Stimulated activated CD8-positive, alpha-beta memory T cell treated with anti-CD3 and anti-CD28 coated beads, Interleukin-4, amount 100 ng/mL, for 24 hours (primary cell): ENCODE measurements around the gene SH3GL3.

ENCODE experiments used
- DNase-seq: peaks from one replicate; pipeline ENCODE4 v3.0.0-alpha.2; 2020; ENCODE audit warnings: low read depth

SH3GL3 gene

DNA sequence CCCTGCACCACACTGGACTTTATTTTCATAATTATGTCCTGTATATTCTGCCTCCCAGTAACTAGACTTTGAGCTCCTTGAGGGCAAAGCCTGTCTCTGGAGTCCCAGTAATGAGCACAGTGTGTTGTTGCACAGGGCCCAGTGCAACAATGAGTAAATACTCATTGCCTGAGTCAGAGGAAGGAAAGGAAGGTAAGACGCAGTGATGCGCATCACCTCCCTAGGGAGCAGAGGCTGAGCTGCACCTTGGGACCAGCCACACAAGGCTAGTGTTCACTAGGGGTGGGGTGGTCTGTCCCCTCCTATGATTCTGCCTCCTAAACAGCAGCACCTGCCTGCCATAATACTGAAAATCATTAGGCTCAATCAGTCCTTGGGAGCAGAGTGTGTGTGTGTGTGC, 120.2 kb downstream of the SH3GL3 start:
- no peak for DNase-seq

GRCh38 chr15:83569341-83569740, 122.2 kb downstream of the SH3GL3 start:
- no peak for DNase-seq

GRCh38 chr15:83570756-83571155, 123.6 kb downstream of the SH3GL3 start:
- DNase-seq: no peak

DNA sequence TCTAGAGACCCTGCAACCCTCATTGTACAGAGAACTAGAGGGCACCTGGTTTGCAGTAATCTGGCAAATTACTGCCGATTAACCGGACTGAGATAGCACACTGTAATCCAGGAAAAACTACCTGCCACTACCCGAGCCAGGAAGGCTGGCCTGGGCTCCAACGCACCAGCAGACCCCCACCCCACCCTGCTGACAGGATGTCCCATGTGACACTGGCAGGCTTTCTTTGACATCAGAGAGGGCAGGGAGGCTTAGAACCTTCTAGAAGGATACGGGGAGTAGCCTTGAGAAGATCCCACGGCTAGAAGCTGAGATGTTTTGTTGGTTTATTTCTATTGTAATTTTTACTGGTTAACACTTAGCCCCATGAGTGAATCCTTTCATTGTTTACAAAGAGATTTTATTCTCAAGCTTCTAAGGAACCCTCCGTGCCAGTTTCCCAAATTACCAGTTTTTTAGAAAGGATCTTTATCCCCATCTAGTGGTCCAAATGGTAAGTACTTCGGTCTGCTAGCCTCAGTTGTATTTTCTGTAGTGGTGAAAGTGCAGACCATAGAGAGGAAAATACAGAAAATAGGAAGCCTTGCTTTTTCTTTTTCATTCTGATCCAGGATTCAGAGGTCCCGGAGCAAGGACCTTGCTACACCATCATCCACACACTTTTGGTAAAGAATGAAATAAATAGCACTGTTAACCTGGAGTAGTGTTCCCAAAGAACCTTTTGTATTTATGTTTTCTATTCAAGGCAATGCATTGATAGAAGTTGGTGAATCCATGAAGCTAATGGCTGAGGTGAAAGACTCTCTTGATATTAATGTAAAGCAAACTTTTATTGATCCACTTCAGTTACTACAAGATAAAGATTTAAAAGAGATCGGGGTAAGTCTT, 124.9 kb downstream of the SH3GL3 start:
- no peak for DNase-seq

DNA sequence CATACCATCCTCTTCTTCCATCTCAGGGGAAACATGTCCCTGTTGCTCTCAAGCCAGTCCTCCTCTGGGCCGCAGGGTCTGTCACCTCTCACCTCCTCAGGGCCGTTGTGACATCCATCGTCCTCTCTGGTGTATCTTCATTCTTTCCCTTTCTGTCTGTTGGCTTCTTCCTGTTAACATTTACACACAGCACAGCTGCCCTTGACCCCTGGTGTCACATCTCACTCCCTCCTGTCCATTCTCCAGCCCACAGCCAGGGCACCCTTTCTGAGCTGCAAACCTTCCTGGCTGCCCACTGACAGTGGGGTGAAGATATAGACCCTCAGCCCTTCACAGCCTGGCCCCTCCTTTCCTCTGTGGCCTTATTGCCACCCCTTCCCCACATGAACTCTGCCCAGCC, 127.2 kb downstream of the SH3GL3 start:
- DNase-seq: no peak

DNA sequence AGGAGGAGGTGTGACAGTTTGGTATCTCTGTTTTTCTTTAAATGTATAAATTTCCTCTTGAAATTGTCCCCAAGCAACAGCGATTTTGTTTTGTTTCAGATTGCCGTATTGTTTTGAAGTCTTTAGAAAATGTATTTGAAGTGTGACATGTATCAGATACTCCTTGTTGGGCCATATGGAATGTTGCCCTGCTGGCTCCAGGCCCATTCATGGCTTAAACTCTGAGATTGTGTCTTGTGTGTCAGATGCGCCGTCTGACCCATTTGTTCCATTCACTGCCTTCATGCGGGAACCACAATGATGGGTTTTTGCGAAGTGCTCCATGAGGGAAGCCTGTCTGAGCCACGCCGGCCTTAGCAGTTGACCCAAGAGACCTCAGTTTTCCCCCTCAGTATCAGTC, 131.6 kb downstream of the SH3GL3 start:
- no peak for DNase-seq

DNA sequence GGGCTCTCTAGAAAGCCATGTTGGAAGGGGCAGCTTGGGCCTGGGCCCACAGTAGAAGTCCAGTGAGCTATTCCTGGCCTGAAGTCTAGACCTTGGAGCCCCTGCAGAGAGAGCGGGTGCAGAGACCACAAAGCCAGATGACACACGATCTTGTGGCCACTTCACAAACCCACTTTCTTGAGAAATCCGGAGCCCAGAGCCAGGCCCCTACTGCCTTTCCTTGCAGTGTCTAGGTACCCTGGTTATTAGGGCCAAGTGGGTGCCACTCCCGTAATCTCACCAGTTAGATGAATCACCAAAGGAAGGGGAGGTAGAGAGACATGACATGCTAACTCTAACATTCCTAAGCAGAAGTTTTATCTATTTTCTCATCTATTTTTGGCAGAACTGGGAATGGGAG, 134.2 kb downstream of the SH3GL3 start:
- DNase-seq: no peak

GRCh38 chr15:83582381-83582780, 135.2 kb downstream of the SH3GL3 start:
- DNase-seq: no peak

DNA sequence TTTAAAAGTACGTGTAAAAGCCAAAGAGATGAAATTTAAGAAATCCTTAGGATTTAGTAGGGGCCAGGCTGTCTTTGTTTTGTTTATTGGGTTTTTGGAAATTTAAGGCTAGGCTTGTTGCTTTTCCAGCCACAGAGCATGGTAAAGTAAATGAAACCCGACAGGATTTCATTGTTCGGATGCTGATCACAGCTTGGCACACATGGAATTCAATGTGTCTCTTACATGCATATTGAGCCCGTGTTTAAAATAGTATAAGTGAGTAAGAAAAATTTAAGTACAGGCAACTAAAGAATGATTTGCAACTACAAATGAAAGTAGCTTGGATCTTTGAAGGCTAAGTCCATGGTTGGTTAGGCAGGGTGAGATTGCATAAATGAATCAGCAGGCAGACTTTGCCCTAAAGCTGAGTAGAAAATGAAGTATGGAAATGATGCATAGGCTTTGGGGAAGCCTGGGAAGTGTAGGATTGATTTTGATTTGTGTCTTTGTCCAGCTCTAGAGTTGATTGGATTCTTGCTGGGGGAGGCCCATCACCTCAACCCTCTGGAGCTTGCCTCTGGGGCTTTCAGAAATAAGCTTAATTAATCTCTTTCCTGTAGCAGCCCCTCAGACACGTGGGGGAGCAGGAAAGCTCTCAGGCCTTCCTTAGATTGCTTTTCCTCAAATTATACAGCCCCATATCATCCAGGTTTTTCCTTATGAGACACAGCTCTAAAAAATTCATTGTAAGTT, 138.6 kb downstream of the SH3GL3 start:
- no peak for DNase-seq

DNA sequence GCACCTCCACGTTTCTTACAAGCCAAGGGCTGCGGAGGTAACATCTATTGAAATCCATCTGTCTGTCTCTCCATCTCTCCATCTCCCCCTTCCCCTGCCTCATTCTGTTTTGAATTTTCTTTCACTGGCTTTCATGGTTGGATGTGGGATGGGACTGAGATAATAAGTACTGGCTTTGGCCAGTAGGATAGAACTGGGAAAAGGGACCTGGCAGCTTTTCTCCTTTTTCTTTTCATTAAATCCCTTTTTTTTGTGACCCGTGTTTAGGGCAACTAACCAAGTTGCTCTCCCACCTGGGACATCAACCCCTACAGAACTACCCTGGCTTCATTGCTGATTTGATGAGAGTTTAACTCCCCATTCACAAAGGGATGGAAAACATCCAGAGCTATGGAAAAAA, 139.9 kb downstream of the SH3GL3 start:
- no peak for DNase-seq

DNA sequence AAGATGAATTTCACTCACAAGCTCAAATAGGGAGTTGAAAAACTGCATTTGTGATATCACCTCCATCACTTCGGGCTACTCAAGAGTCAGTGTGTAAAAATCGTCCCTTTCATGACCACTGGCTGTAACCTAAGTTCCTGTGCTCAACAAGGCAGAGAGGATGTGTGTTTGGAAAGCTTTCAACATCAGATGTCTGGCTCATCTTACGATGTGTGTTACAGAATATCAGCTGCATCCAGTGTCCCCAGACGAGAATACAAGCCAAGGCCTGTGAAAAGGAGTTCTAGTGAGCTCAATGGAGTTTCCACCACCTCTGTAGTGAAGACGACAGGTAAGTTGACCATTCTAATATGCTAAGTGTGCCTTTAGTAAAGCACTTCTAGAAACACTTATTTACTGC, 141.3 kb downstream of the SH3GL3 start:
- DNase-seq: no peak

DNA sequence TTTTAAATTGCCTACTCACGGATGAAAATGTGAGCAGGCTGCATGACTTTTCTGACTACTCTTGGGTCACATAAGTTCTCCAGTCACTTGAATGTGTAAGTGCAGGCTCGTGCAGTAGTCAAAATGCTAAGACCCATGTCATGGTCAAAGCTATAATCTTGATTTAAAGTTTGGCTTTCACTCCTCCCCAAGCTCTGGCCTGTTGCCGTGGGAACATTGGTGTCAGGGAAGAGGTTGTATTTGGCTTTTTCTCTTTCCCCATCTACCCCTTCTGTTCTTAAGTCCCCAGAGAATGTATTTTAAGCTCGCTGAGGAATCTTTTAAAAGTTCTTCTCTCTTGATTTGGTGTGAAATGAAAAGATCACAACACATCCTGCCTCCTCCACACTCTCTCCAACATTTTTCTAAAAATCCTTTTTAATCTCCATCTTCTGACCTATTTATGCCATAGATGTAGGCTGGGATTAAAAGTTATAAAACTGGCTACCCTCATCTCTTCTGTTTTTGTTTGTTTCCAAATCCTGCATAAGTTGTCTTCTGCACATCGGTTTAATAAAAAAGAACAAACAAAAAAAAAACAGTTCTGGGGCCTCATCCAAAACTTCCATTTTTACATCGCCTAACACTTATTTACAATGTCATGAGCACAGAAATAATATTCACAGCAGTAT, 145.4 kb downstream of the SH3GL3 start:
- DNase-seq: no peak

DNA sequence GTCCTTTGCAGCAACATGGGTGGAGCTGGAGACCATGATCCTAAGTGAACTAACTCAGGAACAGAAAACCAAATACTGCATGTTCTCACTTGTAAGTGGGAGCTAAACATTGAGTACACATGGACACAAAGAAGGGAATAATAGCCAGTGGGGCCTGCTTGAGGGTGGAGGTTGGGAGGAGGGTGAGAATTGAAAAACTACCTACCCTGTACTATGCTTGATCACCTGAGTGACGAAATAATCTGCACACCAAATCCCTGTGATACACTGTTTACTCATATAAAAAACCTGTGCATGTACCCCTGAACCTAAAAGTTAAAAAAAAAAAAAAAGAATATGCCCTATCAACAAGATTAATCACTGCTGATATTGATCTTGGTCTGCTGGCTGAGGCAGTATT, 148.1 kb downstream of the SH3GL3 start:
- no peak for DNase-seq

GRCh38 chr15:83598031-83598430, 150.9 kb downstream of the SH3GL3 start:
- no peak for DNase-seq

- DNase-seq: no peak
Measured at GRCh38 chr15:83602021-83602420, 154.9 kb downstream of the SH3GL3 start.

GRCh38 chr15:83604549-83604948, 157.4 kb downstream of the SH3GL3 start:
- DNase-seq: no peak

DNA sequence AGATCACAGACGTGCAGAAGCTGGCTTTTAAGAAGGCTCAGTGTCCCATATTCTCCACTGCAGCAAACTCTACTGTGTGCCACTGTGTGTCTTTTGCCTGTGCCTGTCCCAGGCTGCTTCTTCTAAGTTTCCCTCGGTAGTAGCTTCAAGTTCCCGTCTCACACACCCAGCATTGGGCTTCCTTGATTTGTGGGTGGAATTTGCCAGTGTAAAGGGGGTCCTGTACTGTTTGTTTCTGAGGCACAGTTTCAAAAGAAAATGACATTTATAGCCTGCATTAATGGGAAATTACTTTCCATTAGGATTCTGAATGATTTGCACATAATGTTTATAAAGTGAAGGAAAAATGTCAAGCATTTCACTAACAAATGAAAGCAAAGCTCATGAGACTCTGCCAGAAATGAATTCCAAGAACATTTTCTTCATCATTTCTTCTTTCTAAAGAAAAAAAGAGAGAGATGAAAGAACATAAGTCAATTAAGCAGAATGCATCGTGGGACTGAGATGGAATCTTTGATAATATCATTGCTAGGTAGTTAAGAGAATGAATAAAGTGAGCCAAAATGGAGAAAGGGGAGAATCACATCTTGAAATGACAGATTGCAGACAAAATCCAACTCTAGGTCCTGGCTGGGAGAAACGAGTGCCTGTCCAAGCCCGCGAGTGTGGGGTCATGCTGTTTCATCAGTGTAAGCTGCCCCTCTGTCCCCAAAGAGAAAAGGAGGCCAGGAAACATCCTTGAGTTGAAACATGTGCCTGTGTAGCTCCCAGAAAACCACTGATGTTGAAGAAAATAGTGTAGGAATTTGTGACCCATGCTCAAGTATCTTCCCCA, 158.2 kb downstream of the SH3GL3 start:
- DNase-seq: no peak

GRCh38 chr15:83610132-83610531, 163.0 kb downstream of the SH3GL3 start:
- no peak for DNase-seq

DNA sequence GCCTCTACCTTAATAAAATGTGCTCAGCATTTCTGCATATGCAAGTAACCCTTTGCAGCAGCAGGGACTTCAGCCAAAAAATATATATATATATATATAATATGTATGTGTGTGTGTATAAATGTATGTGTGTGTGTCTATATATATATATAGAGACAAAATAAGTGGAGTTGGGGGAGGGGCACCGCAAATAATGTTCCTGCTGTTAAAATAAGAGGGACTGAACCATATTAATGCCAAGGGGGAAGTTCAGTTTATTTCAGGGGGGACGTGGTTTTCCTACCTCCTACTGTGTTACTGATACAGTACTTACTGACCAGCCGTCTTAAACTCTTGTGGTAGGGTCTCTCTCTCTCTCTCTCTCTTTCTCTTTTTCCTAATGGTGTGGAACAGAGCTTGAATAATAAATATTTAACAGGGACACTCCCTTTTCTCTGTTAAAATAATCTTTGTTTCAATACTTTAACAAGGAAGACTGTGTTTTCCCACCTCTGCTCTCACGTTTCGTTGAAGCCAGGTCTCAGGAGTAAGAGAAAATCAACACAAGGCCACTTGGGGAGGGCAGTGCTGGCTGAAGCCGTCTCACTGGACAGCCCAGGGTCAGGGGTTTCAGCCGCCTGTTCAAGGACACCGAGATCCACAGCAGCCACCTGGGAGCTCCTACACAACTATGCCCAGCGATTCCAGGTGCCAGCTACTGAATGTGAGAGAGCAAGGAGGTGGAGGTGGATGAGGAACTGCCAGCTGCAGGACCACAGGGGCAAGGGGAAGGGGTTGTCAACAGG, 164.0 kb downstream of the SH3GL3 start:
- no peak for DNase-seq

DNA sequence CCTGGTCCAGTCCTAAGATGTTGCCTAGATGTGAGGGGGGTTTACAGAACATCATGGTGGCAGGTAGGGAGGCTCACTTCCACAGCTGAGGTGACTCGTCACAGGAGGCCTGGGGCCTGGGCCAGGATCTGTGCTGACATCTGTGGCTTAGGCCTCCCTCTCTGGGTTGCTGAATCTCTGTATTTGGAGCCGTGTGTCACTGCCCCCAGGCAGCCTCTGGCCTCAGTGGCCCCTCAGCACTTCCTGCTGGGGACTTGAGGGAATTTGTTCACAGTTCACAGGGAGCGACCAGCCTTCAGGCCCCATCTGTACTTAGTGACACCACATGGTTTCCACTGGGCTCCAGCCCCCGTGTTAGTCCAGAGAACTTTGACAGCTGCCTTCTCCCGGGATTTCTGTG, 165.1 kb downstream of the SH3GL3 start:
- DNase-seq: no peak
